Embryonic facial prominence (tissue), 1 donor: Measurements from ENCODE around the gene ZSCAN21.
A peak's percentile ranks its signal among the peaks of the same experiment; 100 is the strongest.

Source experiments
- DNase-seq: peaks from one replicate; pipeline ENCODE4 v3.0.0-alpha.2; 2016; ENCODE audit errors: extremely low spot score

ZSCAN21 gene

GRCh38 chr7:100027197-100027596, 22.4 kb upstream of the ZSCAN21 start:
- DNase-seq = no peak

DNA sequence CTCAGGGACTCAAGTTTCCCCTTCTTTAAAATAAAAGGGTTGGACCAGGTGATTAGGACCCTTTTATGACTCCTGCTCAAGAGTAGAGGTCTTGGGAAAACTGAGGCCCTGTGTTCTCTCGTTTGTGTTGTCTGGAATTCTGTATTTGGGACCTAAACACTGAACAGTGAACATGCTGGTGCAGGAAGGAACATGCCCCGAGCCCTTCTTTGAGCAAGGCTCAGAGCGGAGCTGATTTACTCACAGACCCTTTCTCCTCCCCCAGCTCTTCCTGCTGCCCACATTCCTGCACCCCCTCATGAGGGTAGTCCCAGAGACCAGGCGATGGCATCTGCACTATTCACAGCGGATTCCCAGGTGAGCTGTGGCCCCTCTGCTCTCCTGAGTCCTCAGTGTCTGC, 20.0 kb upstream of the ZSCAN21 start:
- no peak for DNase-seq

GRCh38 chr7:100033526-100033925, 16.0 kb upstream of the ZSCAN21 start:
- no peak for DNase-seq

DNA sequence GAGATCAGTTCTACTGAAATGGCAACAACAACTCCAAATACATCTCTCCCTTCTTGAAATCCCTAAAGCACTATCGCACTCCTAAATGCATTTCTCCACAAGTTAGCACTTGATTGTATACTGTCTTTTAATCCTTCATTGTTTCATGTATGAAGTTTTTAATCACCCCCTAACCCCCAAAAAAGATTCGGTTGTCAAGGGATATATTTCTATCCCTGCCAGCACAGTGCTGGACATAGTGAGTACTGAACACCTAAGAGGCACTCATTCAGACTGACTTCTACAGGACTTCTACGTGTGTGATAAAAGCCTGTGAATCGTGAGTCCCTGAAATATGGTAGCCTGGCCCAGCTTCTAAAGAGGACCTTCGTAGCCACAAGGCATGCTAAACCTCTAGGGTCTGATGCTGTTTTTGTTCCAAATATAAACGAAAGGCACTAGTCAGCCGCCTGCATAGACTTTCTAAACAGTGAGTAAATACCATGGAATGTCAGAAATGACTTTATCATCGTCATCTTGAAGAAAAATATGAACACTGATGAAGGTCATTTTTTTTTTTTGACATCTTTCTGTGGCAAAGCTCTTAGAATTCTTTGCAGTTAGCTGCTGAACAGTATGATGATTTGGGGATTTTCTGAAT, 14.6 kb upstream of the ZSCAN21 start:
- DNase-seq = no peak

DNA sequence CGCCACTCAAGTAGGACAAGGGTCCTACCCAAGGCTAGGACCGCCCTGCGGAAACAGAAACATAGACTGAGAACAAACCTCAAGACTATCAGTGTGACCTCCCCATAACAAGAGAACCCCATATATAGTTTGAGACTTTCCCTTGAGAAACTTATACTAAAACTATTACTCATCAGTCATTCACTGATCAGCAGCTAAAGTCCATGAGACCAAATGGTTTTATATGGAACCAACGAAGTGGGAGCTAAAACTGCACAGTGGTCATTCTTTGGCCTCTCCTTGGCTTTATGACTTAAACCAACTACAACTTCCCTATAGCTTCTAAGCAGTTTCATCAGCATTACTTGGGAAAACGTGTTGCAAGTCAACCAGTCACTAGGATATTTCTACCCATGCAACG, 13.7 kb upstream of the ZSCAN21 start:
- DNase-seq = no peak

DNA sequence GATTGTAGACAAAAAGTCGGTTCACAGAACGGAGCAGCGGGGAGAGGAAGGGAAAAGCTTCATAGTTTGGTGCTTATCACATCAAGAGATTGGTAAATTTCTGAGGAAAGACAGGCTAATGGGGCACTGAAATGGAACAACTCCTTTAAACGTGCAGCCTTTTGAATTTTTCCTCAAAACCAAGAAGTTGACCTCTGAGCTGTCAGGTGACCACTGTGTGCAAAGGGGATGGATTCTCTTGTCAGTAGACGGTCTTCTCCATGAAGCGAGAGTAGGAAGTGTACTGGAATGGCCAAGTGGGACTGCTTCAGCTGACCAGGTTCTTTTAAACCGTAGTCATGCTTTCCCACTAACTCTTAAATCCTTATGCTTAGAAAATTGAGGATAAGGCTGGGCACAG, 11.2 kb upstream of the ZSCAN21 start:
- DNase-seq = no peak

DNA sequence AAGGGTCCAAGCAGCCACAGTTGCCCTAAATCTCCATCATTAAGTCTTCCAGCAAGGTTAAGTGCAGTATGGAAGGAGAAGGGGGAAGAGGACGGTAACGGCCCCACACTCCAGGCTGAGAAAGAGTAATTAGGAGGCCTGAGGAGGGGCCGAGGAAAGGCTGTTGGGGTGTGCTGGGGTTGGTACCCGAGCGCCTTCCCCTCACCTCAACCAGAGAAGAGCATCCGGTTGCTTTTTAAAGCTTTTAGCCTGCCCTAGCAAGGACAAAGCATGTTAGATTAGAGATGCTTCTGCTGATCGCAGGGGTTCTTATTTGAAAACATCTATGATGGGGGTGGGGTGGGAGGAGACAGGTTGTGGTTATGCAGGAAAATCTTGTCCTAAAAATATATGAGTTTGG, 9.0 kb upstream of the ZSCAN21 start:
- DNase-seq = no peak

DNA sequence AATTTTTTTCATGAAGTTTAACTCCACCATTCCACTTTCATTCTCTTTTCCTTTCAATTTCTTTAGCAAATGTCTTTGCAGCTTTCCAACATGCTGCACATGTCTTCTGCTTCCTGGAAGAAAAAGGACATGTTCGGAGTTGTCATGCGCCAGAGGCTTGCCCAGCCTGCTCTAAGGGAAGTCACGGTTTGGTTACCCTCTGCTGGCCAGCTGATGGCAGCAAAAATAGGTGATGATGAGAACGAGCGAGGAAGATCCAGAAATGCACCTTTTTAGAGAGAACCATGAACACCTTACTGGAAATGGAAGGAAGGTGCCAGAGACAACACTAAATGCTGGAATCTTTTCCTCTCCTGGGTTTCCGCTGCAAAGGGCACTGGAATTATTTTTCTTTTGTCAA, 4.9 kb upstream of the ZSCAN21 start:
- DNase-seq = no peak

- no peak for DNase-seq
These were observed 894 bp upstream of the ZSCAN21 start for GRCh38 chr7:100048680-100049079.

DNA sequence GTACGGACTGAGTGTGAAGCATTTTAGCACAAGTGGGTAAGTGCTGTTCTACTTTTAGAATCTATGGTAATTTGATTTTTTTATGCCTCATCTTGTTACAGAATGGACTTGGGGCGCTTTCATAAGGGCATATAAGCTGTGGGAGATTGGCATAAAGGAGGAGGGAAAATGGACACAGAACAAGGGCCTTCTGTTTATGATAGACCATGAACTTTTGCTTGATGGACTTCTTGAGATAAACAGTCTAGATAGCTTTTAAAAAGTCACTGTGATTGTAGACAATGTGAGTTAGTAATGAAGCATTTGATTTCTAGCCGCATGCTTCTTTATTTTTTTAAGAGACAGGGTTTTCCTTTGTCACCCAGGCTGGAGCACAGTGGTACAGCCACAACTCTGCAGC, 2.0 kb downstream of the ZSCAN21 start:
- DNase-seq = no peak

- DNase-seq = peak; percentile 16
These were observed 3.6 kb downstream of the ZSCAN21 start for GRCh38 chr7:100053215-100053614.

DNA sequence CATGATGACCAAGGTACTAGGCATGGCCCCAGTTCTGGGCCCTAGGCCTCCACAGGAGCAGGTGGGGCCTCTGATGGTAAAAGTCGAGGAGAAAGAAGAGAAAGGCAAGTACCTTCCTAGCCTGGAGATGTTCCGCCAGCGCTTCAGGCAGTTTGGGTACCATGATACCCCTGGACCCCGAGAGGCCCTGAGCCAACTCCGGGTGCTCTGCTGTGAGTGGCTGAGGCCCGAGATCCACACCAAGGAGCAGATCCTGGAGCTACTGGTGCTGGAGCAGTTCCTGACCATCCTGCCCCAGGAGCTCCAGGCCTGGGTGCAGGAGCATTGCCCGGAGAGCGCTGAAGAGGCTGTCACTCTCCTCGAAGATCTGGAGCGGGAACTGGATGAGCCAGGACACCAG, 7.4 kb downstream of the ZSCAN21 start:
- no peak for DNase-seq

GRCh38 chr7:100059251-100059739, 9.7 kb downstream of the ZSCAN21 start:
- no peak for DNase-seq

DNA sequence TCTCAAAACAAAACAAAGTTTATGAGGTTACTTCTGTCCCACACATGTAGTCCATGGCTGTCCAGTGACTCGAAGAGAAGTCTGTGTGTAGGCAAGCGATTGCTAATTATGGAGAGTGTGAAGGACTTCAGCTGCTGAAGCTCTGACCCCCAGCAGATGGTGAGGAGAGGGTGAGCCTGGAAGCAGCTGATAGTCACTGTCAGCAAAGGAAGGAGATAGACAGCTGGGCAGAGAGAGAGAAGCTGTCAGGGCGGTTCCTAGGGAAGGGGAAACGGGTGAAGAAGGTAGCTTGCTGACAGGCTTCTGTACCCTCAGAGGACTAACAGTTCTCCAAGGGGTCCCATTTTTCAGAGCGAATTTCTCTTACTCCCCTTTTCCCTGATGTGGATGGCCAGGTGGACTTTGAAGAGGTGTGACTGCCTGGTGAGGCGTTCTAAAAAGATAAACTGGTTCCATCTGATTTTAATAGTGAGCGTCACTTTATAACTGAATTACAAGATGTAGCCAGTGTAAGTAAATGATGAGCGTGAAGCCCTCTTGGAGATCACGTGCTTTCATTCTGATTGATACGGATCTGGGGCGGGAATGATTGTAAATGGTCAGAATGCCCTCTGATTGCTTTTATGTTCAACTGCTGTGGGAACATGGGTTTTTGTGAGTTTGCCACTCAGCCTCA, 12.1 kb downstream of the ZSCAN21 start:
- DNase-seq = no peak

GRCh38 chr7:100063376-100063775, 13.8 kb downstream of the ZSCAN21 start:
- no peak for DNase-seq

DNA sequence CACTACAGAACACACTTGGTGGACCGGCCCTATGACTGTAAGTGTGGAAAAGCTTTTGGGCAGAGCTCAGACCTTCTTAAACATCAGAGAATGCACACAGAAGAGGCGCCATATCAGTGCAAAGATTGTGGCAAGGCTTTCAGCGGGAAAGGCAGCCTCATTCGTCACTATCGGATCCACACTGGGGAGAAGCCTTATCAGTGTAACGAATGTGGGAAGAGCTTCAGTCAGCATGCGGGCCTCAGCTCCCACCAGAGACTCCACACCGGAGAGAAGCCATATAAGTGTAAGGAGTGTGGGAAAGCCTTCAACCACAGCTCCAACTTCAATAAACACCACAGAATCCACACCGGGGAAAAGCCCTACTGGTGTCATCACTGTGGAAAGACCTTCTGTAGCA, 14.6 kb downstream of the ZSCAN21 start:
- no peak for DNase-seq

- no peak for DNase-seq
These were observed 16.0 kb downstream of the ZSCAN21 start for GRCh38 chr7:100065452-100066186.

DNA sequence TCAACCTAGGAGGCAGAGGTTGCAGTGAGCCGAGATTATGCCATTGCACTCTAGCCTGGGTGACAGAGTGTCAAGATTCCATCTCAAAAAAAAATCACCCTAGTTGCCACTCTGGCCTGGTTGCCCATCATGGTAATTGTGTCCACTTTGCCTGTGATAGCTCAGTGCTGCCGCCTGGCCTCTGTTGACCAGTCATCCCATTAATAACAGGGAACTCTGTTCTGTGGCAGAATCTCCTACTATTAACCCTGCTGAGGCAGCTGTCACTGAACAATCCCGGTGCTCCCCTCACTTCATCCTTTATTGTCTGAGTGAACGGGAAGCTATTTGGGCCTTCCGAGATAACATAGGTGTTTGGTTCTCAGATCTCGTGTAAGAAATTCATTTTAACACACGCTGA, 17.4 kb downstream of the ZSCAN21 start:
- no peak for DNase-seq

DNA sequence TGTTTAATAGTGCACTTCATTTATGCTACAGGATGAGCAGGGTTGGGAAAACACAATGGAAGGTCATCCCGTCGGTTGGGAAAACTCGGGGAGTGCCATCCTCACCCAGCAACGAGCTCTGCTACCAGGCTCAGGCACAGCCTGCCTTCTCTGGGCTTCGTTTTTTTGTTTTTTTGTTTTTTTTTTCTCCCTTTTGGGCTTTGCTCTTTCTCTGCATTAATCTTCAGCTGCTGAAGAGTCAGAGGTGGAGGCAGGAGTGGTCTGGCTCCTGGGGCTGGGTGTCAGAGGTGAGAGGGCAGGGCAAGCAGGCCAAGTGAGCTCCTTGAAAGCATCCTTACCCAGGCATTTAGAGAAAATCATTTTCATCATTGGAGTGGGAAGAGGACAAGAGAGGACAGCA, 20.4 kb downstream of the ZSCAN21 start:
- DNase-seq = no peak

- DNase-seq = no peak
These were observed 21.6 kb downstream of the ZSCAN21 start for GRCh38 chr7:100071018-100071723.

- no peak for DNase-seq
These were observed 22.9 kb downstream of the ZSCAN21 start for GRCh38 chr7:100072462-100072861.

DNA sequence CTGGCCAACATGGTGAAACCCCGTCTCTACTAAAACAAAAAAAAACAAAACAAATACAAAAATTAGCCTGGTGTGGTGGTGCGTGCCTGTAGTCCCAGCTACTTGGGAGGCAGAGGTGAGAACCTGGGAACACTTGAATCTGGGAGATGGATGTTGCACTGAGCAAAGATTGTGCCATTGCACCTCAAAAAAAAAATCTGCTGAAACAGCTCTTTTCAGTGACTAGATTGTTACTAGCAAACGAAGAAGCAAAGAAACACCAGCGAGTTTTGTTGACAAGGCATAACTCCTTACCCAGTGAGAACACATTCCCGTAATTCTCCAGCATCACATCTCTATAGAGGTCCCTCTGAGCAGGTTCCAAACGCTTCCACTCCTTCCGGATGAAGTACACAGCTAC, 25.3 kb downstream of the ZSCAN21 start:
- DNase-seq = no peak
